Heart right ventricle (tissue), 16 donors: Measurements from ENCODE around the gene IFT81. TPM values are rescaled to one million over a fixed set of nuclear protein-coding genes. Genes with fewer than 3 reads are reported as not detected.

Source experiments
- ATAC-seq, 8 donors: fragments of 200-7000 bp; cut with Tn5 transposase; one replicate each; pipeline ENCODE4 v1.9.1; 2020; ENCODE audit warnings: mild to moderate bottlenecking in 8 of 8, moderate library complexity in 8 of 8, moderate number of reproducible peaks in 1 of 8
- DNase-seq, 2 donors: peaks; one replicate each; pipeline ENCODE4 v3.0.0-alpha.2; 2020
- H3K27ac ChIP-seq, 10 donors: fragments of 200-600 bp; sonication (generic) in 2 of 10; one replicate each; pipeline versions ENCODE4 v1.5.0 to v1.8.0; 2020 to 2022; ENCODE audit warnings: mild to moderate bottlenecking in 3 of 10
- H3K27me3 ChIP-seq, 7 donors: fragments of 200-600 bp; one replicate each; pipeline ENCODE4 v1.8.0; 2021 to 2022; ENCODE audit warnings: mild to moderate bottlenecking in 2 of 7
- H3K36me3 ChIP-seq, 9 donors: fragments of 200-600 bp; sonication (generic) in 1 of 9; one replicate each; pipeline versions ENCODE4 v1.5.0 to v1.8.0; 2020 to 2022; ENCODE audit warnings: mild to moderate bottlenecking in 2 of 9
- H3K4me1 ChIP-seq, 9 donors: fragments of 200-600 bp; sonication (generic) in 1 of 9; one replicate each; pipeline versions ENCODE4 v1.5.0 to v1.8.0; 2020 to 2022; ENCODE audit warnings: mild to moderate bottlenecking in 4 of 9
- H3K4me3 ChIP-seq, 10 donors: fragments of 200-600 bp; sonication (generic) in 2 of 10; one replicate each; pipeline versions ENCODE4 v1.5.0 to v1.8.0; 2020 to 2022; ENCODE audit warnings: mild to moderate bottlenecking in 7 of 10, moderate library complexity in 2 of 10
- H3K9me3 ChIP-seq, 11 donors: fragments of 200-600 bp in 10 of 11; sonication (generic) in 2 of 11; one replicate each; pipeline versions ENCODE4 v1.5.0 to v1.8.0; 2013 to 2022; ENCODE audit warnings: mild to moderate bottlenecking in 2 of 11, control low read depth in 1 of 11, moderate library complexity in 1 of 11
- WGBS, 2 donors: extraction: QIAGEN DNeasy Blood & Tissue Kit; methylation state at CpG; one replicate each; pipeline ENCODE4 v1.1.7; 2013; ENCODE audit warnings: inconsistent platforms in 1 of 2; 5-methylcytosine and 5-hydroxymethylcytosine counted together
- intact Hi-C, 10 donors: fragments of 100-400 bp; cut with DNase I; formaldehyde crosslinking; loops; one replicate each; pipeline versions ENCODE4 v1.11.1 to v1.14.2; 2022
- polyA plus RNA-seq, 2 donors: library from polyadenylated mRNA; stranded (reverse); fragments of 200-250 nt; gene quantifications; one replicate each; pipeline ENCODE4 v1.2.3, GENCODE V29; 2013
- total RNA-seq, 10 donors: library from RNA; stranded (reverse); fragmentation: NEBNext Ultra II Directional in 3 of 10; extraction: Animal tissue kit (Norgen Biotek cat#: 25700) in 3 of 10; gene quantifications; one replicate each; pipeline versions ENCODE4 v1.2.1 to v1.2.4, GENCODE V29; 2021 to 2023
- TF ChIP-seq, protein P1 (sequence below), 9 donors: fragments of 200-600 bp; sonication (generic) in 2 of 9; IDR thresholded peaks; one replicate each; pipeline versions ENCODE4 v1.5.0 to v1.8.0; 2021 to 2022; ENCODE audit warnings: antibody characterized with exemption in 9 of 9, mild to moderate bottlenecking in 5 of 9, moderate library complexity in 1 of 9
- donor health status: Arrhythmogenic right ventricular cardiomyopathy.
- donor health status: ischemic (EF 13 %, LVEDD 7.1; RV severe dilation, severe dysfunction).
- donor health status: healthy with polysubstance abuse.
- donor health status: DM: no; HTN: yes; CAD: no.
- donor health status: DM: no; HTN: no; CAD: no.
- donor health status: ischemic (EF 25% LVEDD 6.9; RV normal size, moderate dysfunction).
- donor health status: ischemic (EF 25% LVEDD 5.7; RV mildly dilated, moderate dysfunction).
- donor health status: healthy.
- donor health status: DM: yes; HTN: yes; CAD: no.
- donor health status: Ischemic cardiomyopathy.
- donor health status: ischemic (EF 35%, LVEDD 5.7; RV mildly dilated, moderate dysfunction).
- donor health status: nonischemic (EF 11% LVEDD 7.7; RV severe dilation, severe dysfunction).
- donor health status: DM: yes; HTN: yes; CAD: no.
- donor health status: PGD.
- donor health status: ischemic (EF 29% LVEDD 5.4; RV normal size, mild dysfunction).
- donor health status: nonischemic (EF 23%, LVEDD 6.1; RV moderate dilation, normal function).

IFT81 gene
- total and polyA plus RNA-seq, 12 donors, result 5.1 to 11.7 (median 8.3) TPM

DNA sequence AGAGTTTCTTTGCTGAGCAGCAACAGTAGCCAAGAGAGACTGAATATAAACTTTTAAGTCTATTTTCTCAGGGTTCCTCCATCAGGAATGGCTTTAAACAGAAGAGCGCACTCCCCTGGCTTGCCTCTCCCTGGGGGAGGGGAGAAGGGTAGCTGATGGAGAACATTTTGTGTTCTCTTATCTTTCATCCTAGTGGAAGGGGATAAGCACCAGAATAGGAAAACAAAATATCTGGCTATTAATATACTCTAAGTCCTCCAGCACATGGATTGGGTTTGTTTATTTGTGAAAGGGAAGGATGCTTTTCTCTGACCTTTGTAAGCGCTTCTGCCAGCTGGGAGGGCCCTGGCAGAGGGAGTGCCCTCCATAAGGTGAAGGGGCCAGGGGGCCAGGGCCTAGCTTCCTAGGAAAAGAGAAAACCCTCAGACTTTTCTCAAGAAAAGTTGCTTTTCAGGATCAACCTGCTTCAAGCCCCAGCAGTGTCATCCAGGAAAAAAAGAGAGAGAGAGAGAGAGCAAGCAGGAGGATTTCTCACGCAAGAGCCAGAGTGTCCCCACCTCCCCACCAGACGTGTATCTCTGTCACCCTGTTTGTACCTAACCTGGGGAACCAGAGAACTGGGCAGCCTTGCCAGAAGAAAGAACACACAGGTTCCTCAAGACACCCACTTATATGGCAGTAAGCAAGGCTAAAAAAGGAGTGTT, 122.6 kb downstream of the IFT81 start:
- ATAC-seq, result peak; percentile 11 to 80 (median 62)
- H3K27me3 ChIP-seq, result no peaks in the 10 kb centered on the region

GRCh38 chr12:110247340-110248095, 123.4 kb downstream of the IFT81 start:
- H3K27me3 ChIP-seq, result no peaks in the 10 kb centered on the region
- no peak overlapping the region for H3K4me3 ChIP-seq
- peaks cover 23 to 76% (median 46%) of the 10 kb centered on the region in 9 donors for H3K4me1 ChIP-seq
- intact Hi-C loops, result loop anchor here in 2 of 10 donors (2.0 to 5.0 kb wide), 3 partner anchors 35 to 139 kb away; partner anchors contain the start of gene ATP2A2 (in 1 of the 2)
- WGBS, 2 donors, result 35 to 45% methylated on average over 14 of the region's 14 CpGs
- DNase-seq (peak in 1 of 2 donors; percentile 58), ATAC-seq (peak; percentile 36 to 60 (median 46))
- H3K27ac ChIP-seq, result peak overlapping the region; percentile 55 to 98 (median 92)
- H3K9me3 ChIP-seq, result peaks cover 0 to 8% (median 0%) of the 10 kb centered on the region in 11 donors
- TF ChIP-seq, protein P1, sequence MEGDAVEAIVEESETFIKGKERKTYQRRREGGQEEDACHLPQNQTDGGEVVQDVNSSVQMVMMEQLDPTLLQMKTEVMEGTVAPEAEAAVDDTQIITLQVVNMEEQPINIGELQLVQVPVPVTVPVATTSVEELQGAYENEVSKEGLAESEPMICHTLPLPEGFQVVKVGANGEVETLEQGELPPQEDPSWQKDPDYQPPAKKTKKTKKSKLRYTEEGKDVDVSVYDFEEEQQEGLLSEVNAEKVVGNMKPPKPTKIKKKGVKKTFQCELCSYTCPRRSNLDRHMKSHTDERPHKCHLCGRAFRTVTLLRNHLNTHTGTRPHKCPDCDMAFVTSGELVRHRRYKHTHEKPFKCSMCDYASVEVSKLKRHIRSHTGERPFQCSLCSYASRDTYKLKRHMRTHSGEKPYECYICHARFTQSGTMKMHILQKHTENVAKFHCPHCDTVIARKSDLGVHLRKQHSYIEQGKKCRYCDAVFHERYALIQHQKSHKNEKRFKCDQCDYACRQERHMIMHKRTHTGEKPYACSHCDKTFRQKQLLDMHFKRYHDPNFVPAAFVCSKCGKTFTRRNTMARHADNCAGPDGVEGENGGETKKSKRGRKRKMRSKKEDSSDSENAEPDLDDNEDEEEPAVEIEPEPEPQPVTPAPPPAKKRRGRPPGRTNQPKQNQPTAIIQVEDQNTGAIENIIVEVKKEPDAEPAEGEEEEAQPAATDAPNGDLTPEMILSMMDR (IDR thresholded peaks at IDR 0.05), result no peak
- no peaks in the 10 kb centered on the region for H3K36me3 ChIP-seq

More for the DNA sequence above, 122.6 kb downstream of the IFT81 start:
- H3K4me3 ChIP-seq, result no peak overlapping the region
- no peaks in the 10 kb centered on the region for H3K36me3 ChIP-seq
- H3K4me1 ChIP-seq, result peaks cover 23 to 73% (median 46%) of the 10 kb centered on the region in 9 donors
- H3K27ac ChIP-seq, result peak overlapping the region; percentile 55 to 98 (median 92)
- intact Hi-C loops, result loop anchor here in 2 of 10 donors (2.0 to 5.0 kb wide), 3 partner anchors 36 to 138 kb away; partner anchors contain the start of gene ATP2A2 (in 1 of the 2)
- TF ChIP-seq, protein P1 (IDR thresholded peaks at IDR 0.05), result no peak
- WGBS, 2 donors, result 39 to 45% methylated on average over 4 of the region's 4 CpGs
- peaks cover 0 to 8% (median 0%) of the 10 kb centered on the region in 11 donors for H3K9me3 ChIP-seq
- peak in 1 of 2 donors; percentile 48 for DNase-seq

DNA sequence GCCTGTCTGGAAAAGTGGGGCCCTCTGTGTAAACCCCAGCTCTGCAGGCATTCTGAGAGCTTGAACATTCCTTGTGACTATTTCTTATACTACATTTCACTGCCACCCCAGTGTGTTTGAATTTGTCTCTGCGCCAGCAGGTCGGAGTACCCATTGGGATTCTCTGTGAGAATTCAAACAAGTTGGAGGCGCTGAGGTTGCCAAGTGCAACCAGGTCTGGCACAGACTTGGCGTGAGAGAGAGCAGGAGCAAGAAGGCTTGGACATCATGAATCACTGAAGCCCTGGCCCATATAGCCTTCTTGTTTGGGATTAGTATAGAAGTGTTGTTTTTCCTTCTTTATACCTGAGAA, 123.9 kb downstream of the IFT81 start:
- peaks cover 29 to 82% (median 46%) of the 10 kb centered on the region in 9 donors for H3K4me1 ChIP-seq
- TF ChIP-seq, protein P1 (IDR thresholded peaks at IDR 0.05), result no peak
- intact Hi-C loops, result loop anchor here in 1 of 10 donors (5.0 kb wide), 1 partner anchor 34 kb away; the partner anchor contains the start of gene ATP2A2

GRCh38 chr12:110249105-110249504, 124.9 kb downstream of the IFT81 start:
- H3K9me3 ChIP-seq, result peaks cover 0 to 8% (median 0%) of the 10 kb centered on the region in 11 donors
- H3K27me3 ChIP-seq, result no peaks in the 10 kb centered on the region
- no peak overlapping the region for H3K4me3 ChIP-seq
- TF ChIP-seq, protein P1 (IDR thresholded peaks at IDR 0.05), result no peak
- peaks cover 33 to 91% (median 54%) of the 10 kb centered on the region in 9 donors for H3K4me1 ChIP-seq
- intact Hi-C loops, result loop anchor here in 1 of 10 donors (5.0 kb wide), 1 partner anchor 33 kb away; the partner anchor contains the start of gene ATP2A2
- 15 to 23% methylated on average over 4 of the region's 4 CpGs for WGBS, 2 donors
- ATAC-seq (no peak), DNase-seq (no peak)
- peak overlapping the region; percentile 71 to 98 (median 92) for H3K27ac ChIP-seq
- no peaks in the 10 kb centered on the region for H3K36me3 ChIP-seq

More for the DNA sequence above, 123.9 kb downstream of the IFT81 start:
- no peak overlapping the region for H3K4me3 ChIP-seq
- H3K27me3 ChIP-seq, result no peaks in the 10 kb centered on the region
- WGBS, 2 donors, result 63 to 71% methylated on average over 4 of the region's 4 CpGs
- peak overlapping the region; percentile 55 to 98 (median 92) for H3K27ac ChIP-seq
- H3K9me3 ChIP-seq, result peaks cover 0 to 8% (median 0%) of the 10 kb centered on the region in 11 donors
- DNase-seq (no peak), ATAC-seq (no peak)
- H3K36me3 ChIP-seq, result no peaks in the 10 kb centered on the region
